Prostate gland (tissue), 2 donors: ENCODE data around the gene SLC38A8.

Source experiments
- CTCF ChIP-seq, 4 experiments: fragments of 200-600 bp in 2 of 4; fragments of 450-650 bp in 2 of 4; sonication (generic) in 2 of 4; IDR thresholded peaks; 1 replicate in 3 of 4; 2 replicates in 1 of 4; pipeline ENCODE4 v1.5.1; 2016 to 2019; ENCODE audit warnings: antibody characterized with exemption in 4 of 4, mild to moderate bottlenecking in 2 of 4, moderate library complexity in 2 of 4
- POLR2A ChIP-seq: fragments of 450-650 bp; IDR thresholded peaks from one replicate; pipeline ENCODE4 v1.6.1; 2016; ENCODE audit warnings: antibody characterized with exemption, mild to moderate bottlenecking

- TF ChIP-seq CTCF (IDR thresholded peaks at IDR 0.05), result no peak
- TF ChIP-seq POLR2A, result no peak
These were observed 12.3 kb upstream of the SLC38A8 start for GRCh38 chr16:84054916-84055315.
